NCI-H2029 (cell line): ENCODE results near the gene CDKL2.

Experiments used
- DNase-seq: peaks from one replicate; lab custom pipeline; 2025; lab: John Stamatoyannopoulos, UW

CDKL2 gene

DNA sequence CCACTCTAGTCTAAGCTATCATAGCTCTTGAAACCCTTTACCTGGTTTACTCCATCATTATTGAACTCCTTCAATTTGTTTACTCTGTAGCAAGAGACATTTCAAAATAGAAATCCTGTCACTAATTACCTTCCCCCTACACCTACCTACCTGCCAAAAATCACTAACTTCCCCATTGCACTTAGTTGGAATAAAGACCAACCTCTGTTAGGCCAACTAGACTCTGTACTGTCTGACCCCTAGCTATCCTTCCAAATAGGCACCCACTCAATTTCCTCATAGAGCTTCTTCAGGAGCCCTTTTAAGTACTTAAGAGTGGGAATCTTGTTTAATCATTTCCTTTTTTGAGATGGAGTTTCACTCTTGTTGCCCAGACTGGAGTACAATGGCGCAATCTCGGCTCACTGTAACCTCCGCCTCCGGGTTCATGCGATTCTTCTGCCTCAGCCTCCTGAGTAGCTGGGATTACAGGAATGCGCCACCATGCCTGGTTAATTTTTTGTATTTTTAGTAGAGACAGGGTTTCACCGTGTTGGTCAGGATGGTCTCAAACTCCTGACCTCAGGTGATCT lies 8.9 kb upstream of the CDKL2 start:
- DNase-seq, result no peak

- DNase-seq, result no peak
Measured at GRCh38 chr4:75637827-75638226, 7.5 kb upstream of the CDKL2 start.

GRCh38 chr4:75637176-75637575 lies 6.8 kb upstream of the CDKL2 start:
- no peak for DNase-seq

- DNase-seq, result no peak
Measured at GRCh38 chr4:75634951-75635350, 4.6 kb upstream of the CDKL2 start.

DNA sequence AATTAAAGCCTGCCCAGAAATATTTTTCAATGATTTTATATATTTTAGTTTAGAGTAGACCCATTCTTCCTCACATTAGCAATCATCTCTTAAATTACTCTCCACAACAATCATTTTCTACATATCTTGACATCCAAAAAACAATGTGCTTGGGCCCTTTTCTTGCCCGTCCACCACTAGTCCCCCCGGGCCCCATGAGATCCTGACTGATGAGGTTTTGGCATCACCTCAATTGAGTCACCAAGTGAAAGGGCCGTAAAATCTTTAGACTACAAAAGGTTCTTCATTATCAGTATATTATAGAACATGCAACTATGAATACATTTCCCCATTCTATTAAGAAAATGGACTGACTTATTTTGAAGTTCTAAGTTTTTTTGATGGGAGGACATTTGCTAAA lies 4.0 kb upstream of the CDKL2 start:
- DNase-seq, result no peak

- DNase-seq, result no peak
Measured at GRCh38 chr4:75633846-75634245, 3.5 kb upstream of the CDKL2 start.

DNA sequence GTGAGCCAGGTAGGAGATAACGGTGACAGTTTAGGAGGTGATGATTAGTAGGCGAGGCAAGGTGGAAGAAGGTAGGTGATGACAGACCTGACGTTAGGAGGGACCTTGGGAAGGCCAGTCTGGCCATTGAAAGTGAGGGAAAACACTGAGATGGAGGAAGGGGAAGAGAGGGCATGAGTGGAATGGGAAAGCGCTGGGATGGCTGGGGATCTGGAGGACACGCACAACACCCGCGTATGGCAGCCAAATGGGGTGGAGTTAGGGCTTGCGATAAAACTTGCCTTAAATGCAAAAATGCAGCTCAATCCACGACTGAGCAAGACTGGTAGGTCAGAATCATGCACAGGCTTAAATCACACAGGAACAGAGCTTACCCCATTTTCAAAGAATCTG lies 605 bp upstream of the CDKL2 start:
- no peak for DNase-seq

DNA sequence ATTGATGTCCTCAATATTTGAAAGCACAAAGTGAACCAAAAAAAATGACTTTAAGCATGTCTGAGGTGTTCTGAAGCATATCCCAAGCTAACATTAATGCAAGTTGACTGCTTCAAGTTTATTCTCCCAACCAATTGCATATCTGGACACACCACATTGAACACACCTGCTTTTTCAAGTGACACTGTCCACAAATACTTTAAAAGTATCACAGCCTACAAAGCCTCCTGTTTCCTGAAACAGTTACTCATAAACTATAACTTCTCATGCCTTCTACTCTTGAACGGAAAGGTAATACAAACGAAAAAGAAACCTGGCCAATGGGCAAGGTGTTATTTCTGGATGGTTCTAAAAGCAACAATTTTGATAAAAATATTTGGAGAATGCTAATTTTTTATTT lies 1.1 kb downstream of the CDKL2 start:
- no peak for DNase-seq

DNA sequence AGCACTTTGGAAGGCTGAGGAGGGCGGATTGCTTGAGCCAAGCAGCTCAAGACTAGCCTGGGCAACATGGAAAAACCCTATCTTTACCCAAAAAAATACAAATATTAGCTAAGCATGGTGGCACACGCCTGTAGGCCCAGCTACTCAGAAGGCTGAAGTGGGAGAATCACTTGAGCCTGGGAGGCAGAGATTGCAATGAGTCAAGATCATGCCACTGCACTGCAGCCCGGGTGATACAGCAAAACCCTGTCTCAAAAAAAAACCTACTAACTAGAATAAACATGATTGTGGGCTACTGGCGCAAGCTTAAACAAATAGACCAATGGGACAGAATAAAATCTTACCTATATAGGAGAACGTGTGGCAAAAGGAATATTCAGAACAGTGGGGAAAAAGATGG lies 7.3 kb downstream of the CDKL2 start:
- no peak for DNase-seq

DNA sequence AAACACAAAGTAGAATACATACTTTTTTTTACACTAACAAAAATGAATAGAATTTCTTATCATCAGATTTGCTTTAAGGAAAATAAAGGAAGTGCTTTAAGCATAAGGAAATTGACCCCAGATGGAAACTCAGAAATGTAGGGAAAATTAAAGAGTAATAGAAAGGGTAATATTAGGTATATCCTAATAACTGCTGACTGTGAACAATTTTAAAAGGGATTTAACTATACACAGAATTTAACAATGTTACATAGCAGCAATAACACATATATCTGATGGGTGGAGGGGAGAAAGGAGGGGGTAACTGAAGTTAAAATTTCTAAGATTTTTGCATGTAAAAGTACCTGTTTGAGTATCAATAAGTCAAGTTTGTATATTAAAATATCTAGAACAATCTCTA lies 8.6 kb downstream of the CDKL2 start:
- DNase-seq, result no peak

DNA sequence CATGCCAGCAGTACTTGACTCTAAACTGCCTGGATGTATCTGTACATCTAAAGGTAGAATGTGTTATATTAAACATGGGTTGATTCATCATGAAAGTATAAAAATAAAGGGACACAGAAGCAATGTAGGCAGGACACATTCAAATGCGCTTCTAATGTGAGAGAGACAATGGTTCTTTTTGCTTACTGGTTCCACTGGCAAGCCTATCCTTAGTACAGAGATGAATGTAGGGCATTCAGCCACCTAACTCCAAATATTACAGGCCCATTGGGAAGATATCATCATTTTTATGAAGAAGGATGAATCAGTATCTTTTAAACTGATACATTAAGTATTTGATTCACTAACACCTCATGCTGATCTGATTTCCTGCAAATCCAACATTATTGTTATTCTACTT lies 18.0 kb downstream of the CDKL2 start:
- DNase-seq, result no peak

DNA sequence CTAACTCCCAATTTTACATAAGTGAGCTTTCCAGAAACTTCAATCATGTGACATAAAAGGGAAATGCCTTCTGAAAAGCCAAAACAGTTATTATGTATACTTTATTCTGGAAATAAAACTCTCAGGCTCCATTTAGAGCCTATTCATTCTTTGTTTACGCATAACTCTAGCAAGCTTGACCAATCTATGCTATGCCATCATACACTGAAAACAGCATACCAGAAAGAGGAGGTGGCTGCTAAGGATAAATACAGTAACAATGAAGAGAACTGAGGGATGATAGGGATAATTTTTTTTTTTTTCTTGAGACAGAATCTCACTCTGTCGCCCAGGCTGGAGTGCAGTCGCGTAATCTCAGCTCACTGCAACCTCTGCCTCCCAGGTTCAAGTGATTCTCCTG lies 24.4 kb downstream of the CDKL2 start:
- DNase-seq, result no peak

- no peak for DNase-seq
Measured at GRCh38 chr4:75599647-75600046, 30.7 kb downstream of the CDKL2 start.

DNA sequence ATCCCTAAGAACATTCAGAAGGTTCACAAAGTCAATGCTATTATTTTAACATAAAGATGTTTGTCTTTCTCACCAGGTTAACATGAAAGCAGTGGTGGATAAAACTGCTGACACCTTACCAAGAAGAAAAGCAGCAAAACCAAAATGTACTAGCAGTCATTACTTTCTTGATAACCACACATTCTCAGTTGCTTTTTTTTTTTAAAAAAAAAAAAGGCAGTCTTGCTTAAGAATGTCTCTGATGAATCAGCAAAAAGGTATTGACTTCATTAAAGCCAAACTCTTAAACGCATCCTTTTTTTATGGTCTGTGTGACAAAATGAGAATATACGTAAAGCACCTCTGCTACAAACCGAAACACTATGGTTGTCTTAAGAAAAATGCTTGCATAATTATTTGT lies 31.9 kb downstream of the CDKL2 start:
- no peak for DNase-seq

- DNase-seq, result no peak
Measured at GRCh38 chr4:75596061-75596460, 34.3 kb downstream of the CDKL2 start.

- no peak for DNase-seq
Measured at GRCh38 chr4:75593393-75593792, 36.9 kb downstream of the CDKL2 start.

DNA sequence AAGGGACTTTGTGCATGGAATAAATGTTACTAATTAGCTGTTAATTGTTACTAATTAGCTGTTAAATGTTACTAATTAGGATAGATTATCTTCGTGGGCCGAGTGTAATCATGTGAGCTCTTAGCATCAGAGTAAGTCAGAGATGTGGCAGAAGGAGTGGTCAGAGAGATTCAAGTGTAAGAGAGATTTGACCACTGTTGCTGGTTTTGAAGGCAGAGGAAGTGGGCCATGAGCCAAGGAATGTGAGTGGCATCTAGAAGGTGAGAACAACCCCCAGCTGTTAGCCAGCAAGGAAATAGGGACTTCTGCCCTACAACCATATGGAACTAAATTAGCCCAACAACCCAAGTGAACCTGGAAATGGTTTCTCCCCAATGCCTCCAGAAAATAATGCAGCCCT lies 46.3 kb downstream of the CDKL2 start:
- DNase-seq, result no peak

DNA sequence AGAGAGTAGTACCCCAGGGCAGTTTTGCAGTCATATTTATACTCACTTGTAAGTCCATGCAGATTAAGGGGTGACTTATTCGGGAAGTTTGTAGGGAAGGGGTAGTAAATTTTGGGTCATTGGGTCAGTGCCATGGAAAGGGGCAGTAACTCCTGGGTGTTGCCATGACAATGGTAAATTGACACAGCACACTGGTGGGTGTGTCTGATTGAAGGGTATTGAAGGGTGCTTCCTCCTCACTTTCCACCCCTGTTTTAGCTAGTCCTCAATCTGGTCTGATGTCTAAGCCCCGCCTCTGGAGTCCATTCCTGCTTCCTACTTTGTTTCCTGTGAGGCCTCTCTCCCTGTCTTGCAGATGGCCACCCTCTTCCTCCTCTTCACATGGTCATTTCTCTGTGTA lies 62.6 kb downstream of the CDKL2 start:
- no peak for DNase-seq

- DNase-seq, result no peak
Measured at GRCh38 chr4:75566911-75567310, 63.4 kb downstream of the CDKL2 start.

DNA sequence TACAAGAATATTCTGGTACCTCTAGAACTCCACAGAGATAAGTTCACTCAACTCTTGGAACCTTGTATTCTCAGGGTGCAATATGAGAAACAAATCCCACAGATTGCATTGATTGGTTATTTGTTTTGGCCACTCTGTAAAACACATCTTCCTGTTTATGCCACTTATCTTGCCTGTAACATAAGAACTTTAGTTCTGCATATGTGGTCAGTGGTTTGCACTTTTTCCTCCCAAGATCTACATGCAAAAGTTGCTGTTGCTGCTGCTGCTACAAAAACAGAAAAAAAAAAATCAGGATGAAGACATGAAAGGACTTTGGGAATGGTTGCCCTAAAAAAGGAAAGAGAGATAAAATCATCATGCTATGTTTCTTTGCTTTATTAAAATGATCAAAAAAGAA lies 64.8 kb downstream of the CDKL2 start:
- no peak for DNase-seq

- no peak for DNase-seq
Measured at GRCh38 chr4:75564023-75564422, 66.3 kb downstream of the CDKL2 start.

- DNase-seq, result no peak
Measured at GRCh38 chr4:75561789-75562188, 68.5 kb downstream of the CDKL2 start.

- no peak for DNase-seq
Measured at GRCh38 chr4:75557696-75558095, 72.6 kb downstream of the CDKL2 start.

DNA sequence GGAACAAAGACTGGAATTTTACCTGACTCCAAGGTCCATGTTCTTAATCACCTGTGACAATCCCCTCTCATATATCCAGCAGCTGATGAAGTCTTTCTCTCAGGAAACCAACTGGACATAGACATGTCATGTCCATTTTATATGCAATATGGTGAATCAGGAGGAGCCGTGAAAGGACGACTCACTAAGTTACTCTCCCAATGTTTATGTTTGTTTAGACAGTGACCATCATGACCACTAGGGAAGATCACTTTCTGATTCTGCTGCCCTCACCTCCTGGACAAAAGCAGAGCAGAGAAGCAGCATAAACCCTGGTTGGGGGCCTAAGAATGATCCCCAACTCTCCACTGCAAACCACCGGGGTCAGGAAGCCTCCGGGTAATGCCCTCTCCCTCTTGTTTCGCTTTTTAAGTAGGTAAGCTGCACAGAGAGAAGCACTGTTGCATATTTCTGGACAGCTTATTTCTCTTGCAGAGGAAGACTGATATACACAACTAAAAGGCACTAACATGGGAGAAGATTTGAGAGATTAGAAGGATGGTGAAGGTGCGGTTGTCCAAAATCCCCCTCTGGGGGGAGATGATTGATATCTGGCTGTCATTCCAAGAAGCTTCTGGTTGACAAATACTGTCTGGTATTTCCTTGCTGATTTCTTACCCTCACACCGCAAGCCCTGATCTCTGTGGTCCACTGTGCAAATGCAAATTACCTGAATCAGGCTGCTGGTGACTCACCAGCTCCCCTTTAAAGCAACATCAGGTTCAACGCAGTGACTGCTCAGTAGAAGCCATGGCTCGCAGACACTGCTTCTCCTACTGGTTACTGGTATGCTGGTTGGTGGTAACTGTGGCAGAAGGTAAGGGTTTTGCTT lies 74.8 kb downstream of the CDKL2 start, which contains the start of gene ODAPH:
Gene ODAPH (plus strand): TSS at position 773 of the 871 bp plus-strand sequence. CDS start 17 bp downstream, at position 790.
- no peak for DNase-seq
